ENCODE data around the gene ADIPOR2. TPM values are rescaled to one million over a fixed set of nuclear protein-coding genes. Genes with fewer than 3 reads are reported as not detected.
A peak's percentile ranks its signal among the peaks of the same experiment; 100 is the strongest.

ADIPOR2 gene
- total and polyA plus RNA-seq, 4 donors: 14.8 to 50.5 (median 31.7) TPM

- WGBS, 2 donors: 9 to 12% methylated on average over 5 of the region's 5 CpGs
- no peak overlapping the region for H3K4me3 ChIP-seq (ENCODE audit: low read length in 2 of 2)
- no peak overlapping the region for H3K27ac ChIP-seq (ENCODE audit: low read depth in 1 of 2, low read length in 2 of 2)
- no peaks in the 10 kb centered on the region for H3K9me3 ChIP-seq (ENCODE audit: control insufficient read depth, low read length)
- no peaks in the 10 kb centered on the region for H3K4me1 ChIP-seq (ENCODE audit: control insufficient read depth in 1 of 2, insufficient read depth in 2 of 2, low read length in 2 of 2)
- no peaks in the 10 kb centered on the region for H3K27me3 ChIP-seq (ENCODE audit: control insufficient read depth in 1 of 2, insufficient read depth in 2 of 2, low read length in 1 of 2)
- ATAC-seq (ENCODE audit: low FRiP score): no peak
- no peaks in the 10 kb centered on the region for H3K36me3 ChIP-seq (ENCODE audit: control insufficient read depth in 1 of 2, insufficient read depth in 2 of 2, low read length in 1 of 2)
- no peak for DNase-seq
- intact Hi-C loops (cut with DNase I): loop anchor here (5.0 to 10.0 kb wide), 3 partner anchors 287 to 384 kb away; no protein-coding TSS in a partner anchor
Observed at GRCh38 chr12:1650260-1650977, 40.5 kb upstream of the ADIPOR2 start.

GRCh38 chr12:1650978-1651361 lies 39.9 kb upstream of the ADIPOR2 start:
- no peak overlapping the region for H3K4me3 ChIP-seq (ENCODE audit: low read length in 2 of 2)
- H3K27me3 ChIP-seq (ENCODE audit: control insufficient read depth in 1 of 2, insufficient read depth in 2 of 2, low read length in 1 of 2): no peaks in the 10 kb centered on the region
- WGBS, 2 donors: 13 to 17% methylated on average over 6 of the region's 6 CpGs
- DNase-seq: no peak
- intact Hi-C loops (cut with DNase I): loop anchor here (5.0 to 10.0 kb wide), 3 partner anchors 286 to 384 kb away; no protein-coding TSS in a partner anchor
- H3K27ac ChIP-seq (ENCODE audit: low read depth in 1 of 2, low read length in 2 of 2): no peak overlapping the region
- H3K9me3 ChIP-seq (ENCODE audit: control insufficient read depth, low read length): no peaks in the 10 kb centered on the region
- no peak for ATAC-seq (ENCODE audit: low FRiP score)
- H3K36me3 ChIP-seq (ENCODE audit: control insufficient read depth in 1 of 2, insufficient read depth in 2 of 2, low read length in 1 of 2): no peaks in the 10 kb centered on the region
- no peaks in the 10 kb centered on the region for H3K4me1 ChIP-seq (ENCODE audit: control insufficient read depth in 1 of 2, insufficient read depth in 2 of 2, low read length in 2 of 2)

GRCh38 chr12:1651946-1652345 lies 38.9 kb upstream of the ADIPOR2 start:
- no peak for ATAC-seq (ENCODE audit: low FRiP score)
- no peak for DNase-seq
- intact Hi-C loops (cut with DNase I): loop anchor here (1.0 to 10.0 kb wide), 4 partner anchors 139 to 383 kb away; no protein-coding TSS in a partner anchor
- H3K36me3 ChIP-seq (ENCODE audit: control insufficient read depth in 1 of 2, insufficient read depth in 2 of 2, low read length in 1 of 2): no peaks in the 10 kb centered on the region
- H3K27me3 ChIP-seq (ENCODE audit: control insufficient read depth in 1 of 2, insufficient read depth in 2 of 2, low read length in 1 of 2): no peaks in the 10 kb centered on the region
- no peaks in the 10 kb centered on the region for H3K9me3 ChIP-seq (ENCODE audit: control insufficient read depth, low read length)
- no peak overlapping the region for H3K27ac ChIP-seq (ENCODE audit: low read depth in 1 of 2, low read length in 2 of 2)
- no peak overlapping the region for H3K4me3 ChIP-seq (ENCODE audit: low read length in 2 of 2)
- H3K4me1 ChIP-seq (ENCODE audit: control insufficient read depth in 1 of 2, insufficient read depth in 2 of 2, low read length in 2 of 2): no peaks in the 10 kb centered on the region

GRCh38 chr12:1655225-1655788 lies 35.6 kb upstream of the ADIPOR2 start:
- no peaks in the 10 kb centered on the region for H3K36me3 ChIP-seq (ENCODE audit: control insufficient read depth in 1 of 2, insufficient read depth in 2 of 2, low read length in 1 of 2)
- intact Hi-C loops (cut with DNase I): loop anchor here (5.0 to 10.0 kb wide), 3 partner anchors 37 to 379 kb away; partner anchors contain the start of gene ADIPOR2 (in 1 of the 2)
- DNase-seq: no peak
- ATAC-seq (ENCODE audit: low FRiP score): no peak
- H3K27me3 ChIP-seq (ENCODE audit: control insufficient read depth in 1 of 2, insufficient read depth in 2 of 2, low read length in 1 of 2): no peaks in the 10 kb centered on the region
- no peak overlapping the region for H3K27ac ChIP-seq (ENCODE audit: low read depth in 1 of 2, low read length in 2 of 2)
- 92 to 94% methylated on average over 6 of the region's 6 CpGs for WGBS, 2 donors
- H3K4me1 ChIP-seq (ENCODE audit: control insufficient read depth in 1 of 2, insufficient read depth in 2 of 2, low read length in 2 of 2): no peaks in the 10 kb centered on the region
- no peak overlapping the region for H3K4me3 ChIP-seq (ENCODE audit: low read length in 2 of 2)
- no peaks in the 10 kb centered on the region for H3K9me3 ChIP-seq (ENCODE audit: control insufficient read depth, low read length)

- DNase-seq: no peak
- Histone ChIP-seq H3K9me3 (ENCODE audit: control insufficient read depth, low read length) (no peaks in the 10 kb centered on the region), H3K4me1 (ENCODE audit: control insufficient read depth in 1 of 2, insufficient read depth in 2 of 2, low read length in 2 of 2) (no peaks in the 10 kb centered on the region), H3K36me3 (ENCODE audit: control insufficient read depth in 1 of 2, insufficient read depth in 2 of 2, low read length in 1 of 2) (no peaks in the 10 kb centered on the region), H3K4me3 (ENCODE audit: low read length in 2 of 2) (no peak overlapping the region), H3K27me3 (ENCODE audit: control insufficient read depth in 1 of 2, insufficient read depth in 2 of 2, low read length in 1 of 2) (no peaks in the 10 kb centered on the region), H3K27ac (ENCODE audit: low read depth in 1 of 2, low read length in 2 of 2) (no peak overlapping the region)
- intact Hi-C loops (cut with DNase I): loop anchor here (5.0 to 10.0 kb wide), 3 partner anchors 35 to 378 kb away; partner anchors contain the start of gene ADIPOR2 (in 1 of the 2)
- WGBS, 2 donors: 91 to 94% methylated on average over 12 of the region's 12 CpGs
- no peak for ATAC-seq (ENCODE audit: low FRiP score)
Observed at GRCh38 chr12:1656902-1657301, 34.0 kb upstream of the ADIPOR2 start.

- no peaks in the 10 kb centered on the region for H3K27me3 ChIP-seq (ENCODE audit: control insufficient read depth in 1 of 2, insufficient read depth in 2 of 2, low read length in 1 of 2)
- H3K4me1 ChIP-seq (ENCODE audit: control insufficient read depth in 1 of 2, insufficient read depth in 2 of 2, low read length in 2 of 2): no peaks in the 10 kb centered on the region
- H3K27ac ChIP-seq (ENCODE audit: low read depth in 1 of 2, low read length in 2 of 2): peak overlapping the region in 1 of 2 donors; percentile 19
- intact Hi-C loops (cut with DNase I): loop anchor here (5.0 to 10.0 kb wide), 3 partner anchors 35 to 377 kb away; partner anchors contain the start of gene ADIPOR2 (in 1 of the 2)
- no peak overlapping the region for H3K4me3 ChIP-seq (ENCODE audit: low read length in 2 of 2)
- ATAC-seq (ENCODE audit: low FRiP score): no peak
- no peaks in the 10 kb centered on the region for H3K36me3 ChIP-seq (ENCODE audit: control insufficient read depth in 1 of 2, insufficient read depth in 2 of 2, low read length in 1 of 2)
- no peaks in the 10 kb centered on the region for H3K9me3 ChIP-seq (ENCODE audit: control insufficient read depth, low read length)
- WGBS, 2 donors: 21 to 27% methylated on average over 1 of the region's 1 CpG
- no peak for DNase-seq
Observed at GRCh38 chr12:1657688-1658087, 33.2 kb upstream of the ADIPOR2 start.

GRCh38 chr12:1660304-1661187 lies 30.3 kb upstream of the ADIPOR2 start:
- ATAC-seq (ENCODE audit: low FRiP score) (peak; percentile 2), DNase-seq (no peak)
- Histone ChIP-seq H3K27me3 (ENCODE audit: control insufficient read depth in 1 of 2, insufficient read depth in 2 of 2, low read length in 1 of 2) (no peaks in the 10 kb centered on the region), H3K4me1 (ENCODE audit: control insufficient read depth in 1 of 2, insufficient read depth in 2 of 2, low read length in 2 of 2) (no peaks in the 10 kb centered on the region), H3K4me3 (ENCODE audit: low read length in 2 of 2) (no peak overlapping the region), H3K9me3 (ENCODE audit: control insufficient read depth, low read length) (no peaks in the 10 kb centered on the region), H3K27ac (ENCODE audit: low read depth in 1 of 2, low read length in 2 of 2) (peak overlapping the region in 1 of 2 donors; percentile 13), H3K36me3 (ENCODE audit: control insufficient read depth in 1 of 2, insufficient read depth in 2 of 2, low read length in 1 of 2) (no peaks in the 10 kb centered on the region)
- WGBS, 2 donors: 58 to 66% methylated on average over 17 to 18 of the region's 20 CpGs
- intact Hi-C loops (cut with DNase I): loop anchor here in 1 of 2 donors (2.0 to 5.0 kb wide), 2 partner anchors 30 to 277 kb away; partner anchors contain the start of gene ADIPOR2

- DNase-seq (peak; percentile 97 to 98), ATAC-seq (ENCODE audit: low FRiP score) (peak; percentile 94)
- Histone ChIP-seq H3K36me3 (ENCODE audit: control insufficient read depth in 1 of 2, insufficient read depth in 2 of 2, low read length in 1 of 2) (no peaks in the 10 kb centered on the region), H3K27ac (ENCODE audit: low read depth in 1 of 2, low read length in 2 of 2) (peak overlapping the region in 1 of 2 donors; percentile 98), H3K4me3 (ENCODE audit: low read length in 2 of 2) (peak overlapping the region in 1 of 2 donors; percentile 11), H3K27me3 (ENCODE audit: control insufficient read depth in 1 of 2, insufficient read depth in 2 of 2, low read length in 1 of 2) (no peaks in the 10 kb centered on the region), H3K4me1 (ENCODE audit: control insufficient read depth in 1 of 2, insufficient read depth in 2 of 2, low read length in 2 of 2) (peaks cover 0 to under 1% of the 10 kb centered on the region in 2 donors), H3K9me3 (ENCODE audit: control insufficient read depth, low read length) (no peaks in the 10 kb centered on the region)
- WGBS, 2 donors: 3 to 7% methylated on average over 42 to 69 of the region's 69 CpGs
- intact Hi-C loops (cut with DNase I): loop anchor here in 1 of 2 donors (2.0 to 5.0 kb wide), 2 partner anchors 29 to 276 kb away; partner anchors contain the start of gene ADIPOR2
Observed at GRCh38 chr12:1661553-1662335, 29.1 kb upstream of the ADIPOR2 start.
